ENCODE data around the gene FAM163A.

FAM163A gene

GRCh38 chr1:179773264-179773663 is 30.2 kb downstream of the FAM163A start:
- DNase-seq (ENCODE audit: low spot score), result no peak
- no peak for TF ChIP-seq CTCF (IDR thresholded peaks at IDR 0.05; ENCODE audit: borderline replicate concordance, control extremely low read depth, extremely low read depth, insufficient read depth, missing control alignments)
- in situ Hi-C loops (cut with MboI; ENCODE audit: low sequenced_read_pairs, unreplicated experiment), result no loop called here

GRCh38 chr1:179774000-179774399 is 30.9 kb downstream of the FAM163A start:
- TF ChIP-seq CTCF (IDR thresholded peaks at IDR 0.05; ENCODE audit: borderline replicate concordance, control extremely low read depth, extremely low read depth, insufficient read depth, missing control alignments), result no peak
- DNase-seq (ENCODE audit: low spot score), result no peak
- in situ Hi-C loops (cut with MboI; ENCODE audit: low sequenced_read_pairs, unreplicated experiment), result no loop called here

GRCh38 chr1:179774566-179774965 is 31.5 kb downstream of the FAM163A start:
- no peak for TF ChIP-seq CTCF (IDR thresholded peaks at IDR 0.05; ENCODE audit: borderline replicate concordance, control extremely low read depth, extremely low read depth, insufficient read depth, missing control alignments)
- in situ Hi-C loops (cut with MboI; ENCODE audit: low sequenced_read_pairs, unreplicated experiment), result no loop called here
- DNase-seq (ENCODE audit: low spot score), result no peak

GRCh38 chr1:179775009-179775408 is 31.9 kb downstream of the FAM163A start:
- DNase-seq (ENCODE audit: low spot score), result no peak
- TF ChIP-seq CTCF (IDR thresholded peaks at IDR 0.05; ENCODE audit: borderline replicate concordance, control extremely low read depth, extremely low read depth, insufficient read depth, missing control alignments), result no peak
- in situ Hi-C loops (cut with MboI; ENCODE audit: low sequenced_read_pairs, unreplicated experiment), result no loop called here

- TF ChIP-seq CTCF (IDR thresholded peaks at IDR 0.05; ENCODE audit: borderline replicate concordance, control extremely low read depth, extremely low read depth, insufficient read depth, missing control alignments), result no peak
- in situ Hi-C loops (cut with MboI; ENCODE audit: low sequenced_read_pairs, unreplicated experiment), result no loop called here
- DNase-seq (ENCODE audit: low spot score), result no peak
These were observed 33.7 kb downstream of the FAM163A start for GRCh38 chr1:179776831-179777230.

GRCh38 chr1:179777731-179778130 is 34.6 kb downstream of the FAM163A start:
- DNase-seq (ENCODE audit: low spot score), result no peak
- in situ Hi-C loops (cut with MboI; ENCODE audit: low sequenced_read_pairs, unreplicated experiment), result no loop called here
- TF ChIP-seq CTCF (IDR thresholded peaks at IDR 0.05; ENCODE audit: borderline replicate concordance, control extremely low read depth, extremely low read depth, insufficient read depth, missing control alignments), result no peak

Measured in GM13976 (cell line).